OCI-LY3 (cell line): ENCODE measurements around the gene GRID2.
A peak's percentile ranks its signal among the peaks of the same experiment; 100 is the strongest.

Experiments used
- H2AFZ ChIP-seq: fragments of 200-600, 300-600 bp; shearing (Covaris generic); 2 replicates; pipeline ENCODE4 v1.6.0; 2014; ENCODE audit warnings: antibody characterized with exemption, low read depth, low read length
- H3K27ac ChIP-seq: fragments of 200-600, 300-600 bp; sonication (generic); 2 replicates; pipeline ENCODE4 v1.5.1; 2014; ENCODE audit warnings: mild to moderate bottlenecking, low read length, moderate library complexity, mixed read lengths
- H3K27me3 ChIP-seq: fragments of 200-600, 300-600 bp; sonication (generic); 2 replicates; pipeline ENCODE4 v1.6.1; 2014; ENCODE audit warnings: low read depth, low read length, mixed read lengths
- H3K36me3 ChIP-seq: fragments of 200-600, 300-600 bp; sonication (generic); replicated peaks from 2 replicates; pipeline ENCODE3; 2014; ENCODE audit warnings: low read depth, low read length, mixed read lengths
- H3K4me1 ChIP-seq: fragments of 300-600, 200-600 bp; sonication (generic); 2 replicates; pipeline ENCODE4 v1.6.1; 2014; ENCODE audit warnings: low read length, mixed read lengths
- H3K4me2 ChIP-seq: fragments of 200-600, 300-600 bp; sonication (generic); 2 replicates; pipeline ENCODE4 v1.6.1; 2014; ENCODE audit warnings: low read length, mixed read lengths
- H3K4me3 ChIP-seq: fragments of 300-600, 200-600 bp; sonication (generic); 2 replicates; pipeline ENCODE4 v1.5.1; 2014; ENCODE audit warnings: antibody characterized with exemption, mild to moderate bottlenecking, low read length, moderate library complexity
- H3K79me2 ChIP-seq: fragments of 300-600, 200-600 bp; shearing (Covaris generic); 2 replicates; pipeline ENCODE4 v1.6.1; 2014; ENCODE audit warnings: mild to moderate bottlenecking, low read length, mixed read lengths
- H3K9ac ChIP-seq: fragments of 300-600, 200-600 bp; shearing (Covaris generic); 2 replicates; pipeline ENCODE4 v1.6.0; 2014; ENCODE audit warnings: mild to moderate bottlenecking, low read length, moderate library complexity
- H3K9me3 ChIP-seq: fragments of 200-600, 300-600 bp; shearing (Covaris generic); 2 replicates; pipeline ENCODE4 v1.6.1; 2014; ENCODE audit warnings: low read length, mixed read lengths; ENCODE audit not compliant: insufficient read depth
- H4K20me1 ChIP-seq: fragments of 200-600, 300-600 bp; sonication (generic); 2 replicates; pipeline ENCODE4 v1.6.1; 2016; ENCODE audit warnings: low read length, mixed read lengths; ENCODE audit not compliant: insufficient read depth
- CTCF ChIP-seq: fragments of 200-600, 300-600 bp; sonication (generic); IDR thresholded peaks from 2 replicates; pipeline ENCODE4 v1.5.1; 2014; ENCODE audit warnings: antibody characterized with exemption, low read length, low read depth
- EZH2phosphoT487 ChIP-seq: fragments of 200-600 bp; shearing (Covaris generic); IDR thresholded peaks from 2 replicates; pipeline ENCODE4 v1.6.1; 2018; ENCODE audit warnings: antibody characterized with exemption, mixed run types, low read depth

GRID2 gene

GRCh38 chr4:93186846-93187245, 883.1 kb downstream of the GRID2 start:
- no peak overlapping the region for H3K27ac ChIP-seq
- H3K4me1 ChIP-seq = no peaks in the 10 kb centered on the region
- TF ChIP-seq EZH2phosphoT487 (no peak), CTCF (no peak)

GRCh38 chr4:93187466-93187865, 883.7 kb downstream of the GRID2 start:
- Histone ChIP-seq H3K4me1 (no peaks in the 10 kb centered on the region), H4K20me1 (no peaks in the 10 kb centered on the region), H3K27ac (no peak overlapping the region), H3K4me3 (no peak overlapping the region), H3K79me2 (no peaks in the 10 kb centered on the region), H3K9me3 (no peaks in the 10 kb centered on the region), H3K9ac (no peak overlapping the region), H3K4me2 (no peak overlapping the region), H3K36me3 (no peaks in the 10 kb centered on the region), H3K27me3 (no peaks in the 10 kb centered on the region), H2AFZ (no peak overlapping the region)
- no peak for TF ChIP-seq EZH2phosphoT487

More at GRCh38 chr4:93186846-93187245, 883.1 kb downstream of the GRID2 start:
- no peaks in the 10 kb centered on the region for H4K20me1 ChIP-seq
- no peaks in the 10 kb centered on the region for H3K9me3 ChIP-seq
- H2AFZ ChIP-seq = no peak overlapping the region
- no peak overlapping the region for H3K9ac ChIP-seq
- no peaks in the 10 kb centered on the region for H3K27me3 ChIP-seq
- H3K79me2 ChIP-seq = no peaks in the 10 kb centered on the region
- H3K4me2 ChIP-seq = no peak overlapping the region
- H3K36me3 ChIP-seq = no peaks in the 10 kb centered on the region
- H3K4me3 ChIP-seq = no peak overlapping the region

GRCh38 chr4:93187892-93188291, 884.1 kb downstream of the GRID2 start:
- no peaks in the 10 kb centered on the region for H3K79me2 ChIP-seq
- no peak overlapping the region for H3K4me2 ChIP-seq
- no peak overlapping the region for H2AFZ ChIP-seq
- no peaks in the 10 kb centered on the region for H3K4me1 ChIP-seq
- no peaks in the 10 kb centered on the region for H4K20me1 ChIP-seq
- H3K4me3 ChIP-seq = no peak overlapping the region
- H3K36me3 ChIP-seq = no peaks in the 10 kb centered on the region
- no peak overlapping the region for H3K9ac ChIP-seq
- no peaks in the 10 kb centered on the region for H3K27me3 ChIP-seq
- no peaks in the 10 kb centered on the region for H3K9me3 ChIP-seq
- no peak overlapping the region for H3K27ac ChIP-seq
- TF ChIP-seq CTCF = no peak
- TF ChIP-seq EZH2phosphoT487 = no peak

GRCh38 chr4:93199492-93199891, 895.7 kb downstream of the GRID2 start:
- H2AFZ ChIP-seq = no peak overlapping the region
- no peaks in the 10 kb centered on the region for H3K79me2 ChIP-seq
- H3K9me3 ChIP-seq = no peaks in the 10 kb centered on the region
- H3K4me1 ChIP-seq = no peaks in the 10 kb centered on the region
- H3K4me3 ChIP-seq = no peak overlapping the region
- TF ChIP-seq CTCF = peak; percentile 60
- TF ChIP-seq EZH2phosphoT487 = no peak
- H3K27ac ChIP-seq = no peak overlapping the region
- H3K36me3 ChIP-seq = no peaks in the 10 kb centered on the region
- no peak overlapping the region for H3K4me2 ChIP-seq
- no peaks in the 10 kb centered on the region for H4K20me1 ChIP-seq
- no peak overlapping the region for H3K9ac ChIP-seq
- H3K27me3 ChIP-seq = no peaks in the 10 kb centered on the region
